ENCODE data around the gene SIGLEC8. TPM values are rescaled to one million over a fixed set of nuclear protein-coding genes. Genes with fewer than 3 reads are reported as not detected.
"Not testable (repeated sequence)": the region's sequence is repeated elsewhere in the genome, so short reads cannot be mapped to it uniquely, and the experiment has no call there.

SIGLEC8 gene
- total and polyA plus RNA-seq, 2 of the 8 experiments (the other 6 are each of a cell fraction or from before 2014, with no cell fraction given), result not detected

DNA sequence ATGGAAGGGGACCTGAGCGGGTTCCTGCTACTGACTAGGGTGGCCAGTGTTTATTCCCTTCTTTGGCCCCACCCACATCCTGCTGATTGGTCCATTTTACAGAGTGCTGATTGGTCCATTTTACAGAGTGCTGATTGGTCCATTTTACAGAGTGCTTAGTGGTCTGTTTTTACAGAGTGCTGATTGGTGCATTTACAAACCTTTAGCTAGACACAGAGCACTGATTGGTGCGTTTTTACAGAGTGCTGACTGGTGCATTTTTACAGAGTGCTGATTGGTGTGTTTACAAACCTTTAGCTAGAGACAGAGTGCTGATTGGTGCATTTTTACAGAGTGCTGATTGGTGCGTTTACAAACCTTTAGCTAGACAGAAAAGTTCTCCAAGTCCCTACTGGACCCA, 10.7 kb downstream of the SIGLEC8 start:
- H2AK5ac ChIP-seq (ENCODE audit: low read depth, low read length); H3K4me3 ChIP-seq (ENCODE audit: extremely low read depth in 1 of 4, insufficient read depth in 2 of 4, low read depth in 3 of 4, low read length in 4 of 4); H3K23me2 ChIP-seq (ENCODE audit: low read depth, low read length); H3K23ac ChIP-seq (ENCODE audit: insufficient read length); H3K18ac ChIP-seq (ENCODE audit: extremely low read depth, low read length); FAIRE-seq; H2AFZ ChIP-seq (ENCODE audit: low read length); H4K20me1 ChIP-seq (replicated peaks in 1 of 2; ENCODE audit: control insufficient read depth in 1 of 2, insufficient read depth in 2 of 2, low read length in 2 of 2); H3K4ac ChIP-seq (replicated peaks; ENCODE audit: insufficient read length, low read depth, low read length); H3K4me1 ChIP-seq (replicated peaks in 1 of 4; ENCODE audit: control insufficient read depth in 3 of 4, insufficient read depth in 4 of 4, low read length in 3 of 4); H3K27me3 ChIP-seq (replicated peaks in 1 of 4; ENCODE audit: control insufficient read depth in 3 of 4, extremely low read depth in 1 of 4, insufficient read depth in 3 of 4, low read length in 3 of 4); H4K8ac ChIP-seq (ENCODE audit: extremely low read depth, insufficient read depth, low read length); DNase-seq (ENCODE audit: low read depth in 1 of 2, low spot score in 2 of 2); H3K14ac ChIP-seq (ENCODE audit: insufficient read length); POLR2A ChIA-PET (ENCODE audit: partially characterized antibody); H3K4me2 ChIP-seq (ENCODE audit: insufficient read depth in 1 of 2, low read depth in 2 of 2, low read length in 2 of 2); H2BK120ac ChIP-seq (replicated peaks; ENCODE audit: low read depth, low read length); H4K5ac ChIP-seq (ENCODE audit: insufficient read length, low read depth, low read length); H3K27ac ChIP-seq (ENCODE audit: low read depth, low read length); H3K79me2 ChIP-seq (ENCODE audit: control insufficient read depth in 1 of 2, insufficient read depth in 2 of 2, low read length in 2 of 2); H2BK5ac ChIP-seq (ENCODE audit: low read depth, low read length); H2BK15ac ChIP-seq (ENCODE audit: low read length); H3K36me3 ChIP-seq (ENCODE audit: control insufficient read depth in 2 of 4, insufficient read depth in 4 of 4, low read length in 3 of 4); H3K56ac ChIP-seq (replicated peaks; ENCODE audit: insufficient read length, low read depth, low read length); H3K79me1 ChIP-seq (ENCODE audit: low read depth, low read length); H4K91ac ChIP-seq (replicated peaks; ENCODE audit: insufficient read length, low read length); H2BK12ac ChIP-seq (ENCODE audit: low read depth, low read length); H3K9ac ChIP-seq (replicated peaks in 1 of 4; ENCODE audit: extremely low read depth in 1 of 4, low read depth in 3 of 4, low read length in 3 of 4); H2BK20ac ChIP-seq (ENCODE audit: low read length): not testable (repeated sequence)
- H3K9me3 ChIP-seq (ENCODE audit: insufficient read depth in 2 of 2, low read depth in 1 of 2, low read length in 1 of 2), result peaks cover 18 to 27% of the 10 kb centered on the region in 2 experiments
- CTCF ChIA-PET (ENCODE audit: partially characterized antibody), result interaction anchor here (1.4 to 5.2 kb wide), 4 partner anchors 10 to 214 kb away, joined by 4 to 25 read pairs (median 6); no protein-coding TSS in a partner anchor
- WGBS, 2 experiments (ENCODE audit: extremely low coverage in 1 of 2, insufficient coverage in 1 of 2, insufficient read length in 1 of 2, insufficient replicate concordance in 2 of 2, low coverage in 1 of 2, low lambda C conversion rate in 2 of 2, missing lambda C conversion rate in 1 of 2), result 67% methylated on average over 3 of the region's 3 CpGs; no CpG with 5 or more reads in 1 of the 2 experiments

Measured in H1 (cell line).